ENCODE measurements around the gene PRIMA1.

The PRIMA1 gene

DNA sequence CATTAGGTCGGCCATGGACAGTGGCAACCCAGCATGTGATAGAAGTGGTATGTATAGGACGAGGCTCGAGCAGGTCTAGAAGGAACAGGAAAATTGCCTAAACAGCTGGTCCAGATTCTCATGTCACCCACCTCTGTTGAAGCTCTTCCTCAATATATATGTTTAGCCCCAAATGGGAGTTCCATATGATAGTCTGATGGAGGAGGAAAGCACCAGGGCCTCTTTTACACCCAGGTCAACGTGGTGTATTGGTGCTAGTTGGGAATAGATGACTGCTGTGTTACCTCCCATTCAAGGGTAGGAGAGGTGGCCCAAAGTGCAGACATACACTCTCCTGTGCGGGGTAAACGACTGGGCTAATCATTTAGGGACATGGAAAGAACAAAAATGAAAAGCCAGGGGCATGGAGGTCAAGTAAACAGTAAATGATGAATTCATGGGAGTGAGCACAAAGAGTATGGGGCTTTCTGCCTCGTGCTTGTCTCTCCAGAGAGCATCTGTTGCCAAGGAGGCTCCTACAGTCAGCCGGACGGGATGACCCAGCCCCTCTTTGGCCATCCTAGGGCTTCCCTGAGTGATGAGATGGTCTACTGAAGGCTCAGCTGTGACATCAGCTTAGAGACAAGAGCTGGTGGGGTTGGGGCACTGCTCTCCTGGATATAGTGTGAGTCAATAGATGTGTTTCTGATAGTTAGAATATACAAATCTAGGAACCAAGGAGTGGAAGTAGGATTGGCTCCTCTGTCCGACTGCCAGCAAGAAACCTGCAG is 5.5 kb upstream of the PRIMA1 start:
- no peak for DNase-seq

- DNase-seq = no peak
Measured at GRCh38 chr14:93792391-93792790, 4.1 kb upstream of the PRIMA1 start.

DNA sequence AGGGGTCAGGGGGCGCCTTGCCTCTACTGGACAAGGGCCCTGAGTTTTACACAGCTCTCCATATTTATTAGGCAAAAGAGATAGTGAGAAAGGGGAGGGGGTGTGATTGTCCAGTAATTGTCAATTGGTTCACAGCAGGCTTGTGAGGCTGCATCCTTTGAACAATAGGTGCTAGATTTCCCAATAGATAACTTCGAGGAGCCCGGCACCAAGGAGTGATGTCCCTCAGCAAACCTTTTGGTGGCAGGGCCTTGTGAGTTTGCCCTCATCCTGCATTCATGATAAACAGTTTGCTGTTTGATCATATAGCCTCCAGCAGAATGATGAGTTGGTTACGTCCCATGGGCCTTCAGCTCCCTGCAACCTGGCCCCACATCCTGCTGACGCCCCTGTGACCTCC is 2.7 kb upstream of the PRIMA1 start:
- no peak for DNase-seq

- no peak for DNase-seq
Measured at GRCh38 chr14:93789228-93790130, 1.2 kb upstream of the PRIMA1 start.

DNA sequence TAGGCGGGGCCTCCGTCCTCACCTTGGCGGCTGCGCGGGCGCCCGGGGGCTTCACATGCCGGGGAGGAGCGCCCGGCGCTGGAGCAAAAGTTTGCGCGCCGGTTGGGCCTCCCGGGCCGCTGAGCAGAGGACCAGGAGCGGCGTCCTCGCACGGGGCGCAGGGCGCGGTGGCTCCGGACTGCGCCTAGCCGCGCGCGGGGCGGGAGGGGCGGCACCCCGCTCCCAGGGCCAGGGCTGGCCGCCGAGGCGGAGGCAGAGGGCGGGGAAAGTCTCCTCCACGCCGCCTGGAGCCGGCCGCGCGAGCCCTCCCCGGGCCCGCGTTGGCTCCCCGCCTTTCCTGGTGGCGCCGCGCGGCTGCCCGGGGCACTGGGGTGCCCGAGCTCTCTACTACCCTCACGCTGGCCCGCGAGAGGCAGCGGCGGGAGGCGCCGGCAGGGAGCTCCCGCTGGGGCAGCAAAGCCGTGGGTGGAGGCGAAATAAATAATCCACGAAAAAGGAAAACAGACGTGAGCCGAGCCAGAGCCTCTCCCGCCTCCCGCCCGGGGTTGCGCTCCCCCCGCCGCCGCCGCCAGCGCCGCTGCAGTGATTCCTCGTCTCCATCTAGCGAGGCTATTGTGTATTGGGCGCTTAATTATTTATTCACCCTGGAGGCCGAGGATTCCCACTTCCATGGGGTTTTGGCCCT is 400 bp upstream of the PRIMA1 start:
- no peak for DNase-seq

DNA sequence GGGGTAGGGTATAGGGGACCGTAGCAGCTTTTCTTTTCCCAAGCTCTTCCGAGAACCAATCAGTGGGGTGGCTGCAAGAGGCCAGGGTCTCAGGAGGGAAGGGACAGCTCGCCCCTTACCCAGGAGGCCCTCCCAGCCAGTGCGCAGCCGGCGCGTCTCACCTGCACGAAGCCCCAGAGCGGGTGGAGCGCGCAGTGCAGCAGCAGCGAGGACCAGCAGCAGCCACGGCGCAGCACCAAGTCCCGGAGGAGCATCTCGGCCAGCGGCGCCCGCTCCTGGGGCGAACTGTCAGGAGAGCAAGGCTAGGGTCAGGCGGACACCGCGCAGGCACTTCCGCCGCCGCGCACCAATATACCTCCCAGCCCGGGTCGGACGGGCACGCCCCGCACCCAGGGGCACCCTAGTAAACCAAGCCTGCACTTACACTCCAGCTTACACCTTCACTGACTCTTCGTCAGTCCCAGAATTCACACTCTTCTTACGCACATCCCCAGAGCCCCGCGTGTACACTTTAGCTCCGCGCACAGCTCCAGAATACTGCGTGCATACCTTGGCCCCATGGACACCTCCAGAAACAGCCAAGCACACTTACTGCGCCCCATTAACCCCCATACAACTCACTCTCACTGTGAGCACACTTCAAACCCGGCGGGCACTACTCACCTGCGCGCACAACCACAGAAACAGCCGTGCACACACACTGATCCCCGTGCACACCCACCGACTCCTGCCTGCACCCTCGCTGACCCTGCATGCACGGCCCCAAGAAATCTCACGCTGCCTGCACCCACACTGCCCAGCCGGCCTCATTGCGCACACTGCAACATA is 606 bp downstream of the PRIMA1 start:
- DNase-seq = no peak

- no peak for DNase-seq
Measured at GRCh38 chr14:93785423-93785822, 2.9 kb downstream of the PRIMA1 start.

DNA sequence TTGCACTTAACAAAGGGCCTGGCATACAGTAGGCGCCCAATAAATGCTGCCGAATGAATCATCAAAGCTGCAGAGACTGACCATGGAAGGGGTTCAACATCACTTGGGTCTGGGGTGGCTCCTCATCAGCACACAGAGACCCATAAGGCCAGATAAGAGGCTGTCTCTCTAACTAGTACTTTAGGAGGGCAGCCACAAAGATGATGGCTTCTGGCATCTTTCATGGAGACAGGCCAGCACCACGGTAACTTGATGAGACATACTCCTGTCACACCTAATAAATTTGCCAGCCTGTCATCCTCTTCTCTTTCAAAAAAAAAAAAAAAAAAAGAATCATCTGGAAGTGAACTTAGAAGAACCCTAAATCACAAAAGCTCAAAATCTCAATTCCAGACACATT is 3.4 kb downstream of the PRIMA1 start:
- no peak for DNase-seq

DNA sequence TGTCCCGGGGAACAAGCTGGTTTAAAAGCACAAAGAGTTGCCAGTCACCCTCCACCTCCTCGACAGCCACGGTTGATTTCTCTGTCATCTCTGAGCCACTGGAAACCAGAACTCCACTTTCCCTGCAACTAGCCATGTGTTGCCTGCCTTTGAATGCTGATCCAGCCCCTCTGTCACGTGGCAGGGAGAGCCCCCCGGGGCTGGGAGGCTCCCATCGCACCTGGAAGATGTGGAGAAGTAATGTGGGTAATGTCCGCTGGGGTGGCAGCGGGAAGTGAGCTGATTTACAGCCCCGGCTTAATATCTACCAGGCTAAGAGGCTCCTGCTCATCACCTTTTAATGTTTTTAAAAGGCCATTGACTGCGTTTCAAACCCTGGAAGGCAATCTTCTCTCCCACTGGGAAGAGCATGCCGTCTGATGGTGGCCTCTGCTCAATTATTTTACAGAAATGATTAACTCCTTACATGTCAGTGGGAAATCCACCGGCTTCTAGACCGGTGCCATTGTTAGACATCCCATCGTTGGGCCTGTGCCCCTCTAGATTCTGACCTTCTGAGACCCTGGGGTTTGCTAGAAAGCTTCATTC is 7.4 kb downstream of the PRIMA1 start:
- DNase-seq = no peak

DNA sequence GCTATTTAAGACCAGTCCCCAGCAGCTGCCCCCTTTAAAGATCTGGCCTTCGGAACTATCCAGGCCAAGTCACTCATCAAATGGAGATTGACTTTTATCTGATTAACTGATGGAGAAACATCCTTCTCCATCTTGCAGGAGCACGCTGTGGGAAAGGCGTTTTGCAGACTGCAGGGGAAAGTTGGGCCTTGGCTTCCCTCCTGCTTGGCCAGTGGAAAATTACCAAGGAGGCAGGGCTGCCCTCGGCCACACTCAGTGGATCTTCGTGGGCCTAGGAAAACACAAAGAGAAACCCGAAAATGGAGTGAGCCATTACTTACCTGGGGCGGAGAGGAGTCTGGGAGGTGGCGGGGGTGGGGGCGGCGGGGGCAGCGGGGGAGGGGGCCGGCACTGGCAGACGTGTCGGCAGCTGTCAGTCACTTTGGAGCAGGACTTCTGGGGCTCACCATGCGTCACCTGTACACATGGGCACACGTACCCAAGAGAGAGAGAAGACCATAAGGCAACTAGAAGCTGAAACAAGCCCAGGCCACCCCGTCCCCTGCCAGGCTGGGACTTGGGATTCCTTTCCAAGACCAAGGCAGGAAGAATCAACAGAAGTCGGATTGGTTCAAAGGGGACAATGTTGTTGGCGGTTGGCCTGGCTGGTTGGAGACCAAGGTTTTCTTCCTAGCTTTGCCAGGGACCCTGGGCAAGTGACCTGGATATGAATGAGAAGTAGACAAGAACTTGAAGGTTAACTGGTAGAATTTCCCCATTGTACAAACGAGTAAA is 9.2 kb downstream of the PRIMA1 start:
- DNase-seq = no peak

DNA sequence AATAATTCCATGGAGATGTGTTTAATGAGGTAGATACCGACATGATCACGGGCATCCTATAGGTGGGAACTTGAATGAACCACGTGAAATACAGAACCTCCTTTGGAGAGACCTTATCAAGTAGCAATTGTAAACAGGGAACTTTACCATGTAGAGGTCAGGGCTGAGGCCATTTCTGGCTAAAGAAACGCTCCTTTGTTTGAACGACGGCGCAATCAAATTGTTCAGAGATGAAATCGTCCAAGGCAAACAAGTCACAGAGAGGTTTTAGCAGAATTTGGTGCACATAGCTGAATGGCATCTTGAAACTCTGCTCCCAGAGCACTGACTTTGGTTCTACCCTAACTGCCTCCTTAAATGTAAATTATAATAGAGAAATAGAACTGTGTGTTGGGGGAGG is 9.8 kb downstream of the PRIMA1 start:
- no peak for DNase-seq

- no peak for DNase-seq
Measured at GRCh38 chr14:93775744-93776143, 12.5 kb downstream of the PRIMA1 start.

DNA sequence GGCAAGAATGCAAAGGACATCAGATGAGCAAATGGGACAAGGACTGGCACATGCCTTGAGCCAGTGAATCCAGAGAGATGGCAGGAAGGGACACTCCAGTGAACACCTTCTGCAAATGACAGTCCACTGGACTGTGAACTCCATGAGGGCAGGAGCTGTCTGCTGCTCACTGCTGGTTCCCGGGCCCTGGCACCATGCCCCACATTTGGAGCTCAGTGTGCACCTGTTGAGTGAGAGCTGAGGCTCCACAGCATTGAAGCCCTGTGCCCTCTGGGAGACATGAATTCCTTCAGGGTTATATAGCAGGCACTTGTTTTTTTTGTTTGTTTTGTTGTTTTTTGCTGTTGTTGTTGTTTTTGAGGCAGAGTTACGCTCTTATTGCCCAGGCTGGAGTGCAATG is 13.1 kb downstream of the PRIMA1 start:
- no peak for DNase-seq

DNA sequence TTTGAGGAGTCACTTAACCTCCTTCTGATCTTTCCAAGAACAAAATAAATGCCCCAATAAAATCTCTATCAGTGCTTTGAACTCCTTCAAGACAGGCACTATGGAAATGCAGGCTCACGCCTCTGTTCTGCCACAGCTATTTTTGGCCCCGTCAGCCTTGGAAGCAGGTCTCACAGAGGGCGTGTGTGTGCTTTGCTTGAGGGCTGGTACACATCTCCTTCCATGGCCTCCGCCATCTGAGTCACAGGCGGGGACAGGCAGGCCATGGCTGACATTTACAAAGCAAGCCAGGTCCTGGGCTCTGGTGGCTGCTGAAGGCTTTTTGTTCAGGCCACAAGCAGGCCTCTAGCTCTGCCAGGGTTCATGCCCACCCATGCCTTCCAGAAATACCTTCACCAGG is 16.0 kb downstream of the PRIMA1 start:
- DNase-seq = no peak

DNA sequence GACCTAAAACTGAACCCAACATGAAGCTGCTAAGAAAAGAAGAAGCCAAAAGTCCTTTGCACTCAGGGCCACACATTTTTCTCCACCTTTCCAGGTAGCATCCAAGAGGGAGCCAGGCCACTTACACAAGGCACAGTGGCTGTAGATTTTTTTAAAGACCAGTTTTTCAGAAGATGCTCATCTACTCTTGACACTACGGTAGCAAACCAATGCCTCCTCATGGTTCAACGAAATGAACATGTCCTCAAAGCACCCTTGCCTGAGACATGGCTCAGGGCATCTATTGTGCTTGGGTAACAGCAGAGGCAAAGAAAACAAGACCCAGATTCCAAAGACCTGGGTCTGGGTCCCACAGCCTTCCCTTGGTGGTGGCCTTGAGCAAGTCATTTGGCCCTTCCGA is 22.3 kb downstream of the PRIMA1 start:
- no peak for DNase-seq

GRCh38 chr14:93765155-93765554 is 23.1 kb downstream of the PRIMA1 start:
- DNase-seq = no peak

GRCh38 chr14:93764211-93764659 is 24.1 kb downstream of the PRIMA1 start:
- no peak for DNase-seq

- DNase-seq = no peak
Measured at GRCh38 chr14:93759719-93760307, 28.5 kb downstream of the PRIMA1 start.

GRCh38 chr14:93757206-93757605 is 31.1 kb downstream of the PRIMA1 start:
- no peak for DNase-seq

GRCh38 chr14:93753647-93754046 is 34.6 kb downstream of the PRIMA1 start:
- no peak for DNase-seq

GRCh38 chr14:93752980-93753561 is 35.2 kb downstream of the PRIMA1 start:
- no peak for DNase-seq

Data from stimulated activated CD4-positive, alpha-beta T cell treated with anti-CD3 and anti-CD28 coated beads, Interleukin-4, amount 100 ng/mL, for 1 hour (primary cell).